ENCODE data around the gene CCDC8. TPM values are rescaled to one million over a fixed set of nuclear protein-coding genes. Genes with fewer than 3 reads are reported as not detected.

CCDC8 gene
- total and polyA plus RNA-seq, 2 of the 4 experiments (the other 2 are of a cell fraction), result 9.3 to 10.2 TPM

DNA sequence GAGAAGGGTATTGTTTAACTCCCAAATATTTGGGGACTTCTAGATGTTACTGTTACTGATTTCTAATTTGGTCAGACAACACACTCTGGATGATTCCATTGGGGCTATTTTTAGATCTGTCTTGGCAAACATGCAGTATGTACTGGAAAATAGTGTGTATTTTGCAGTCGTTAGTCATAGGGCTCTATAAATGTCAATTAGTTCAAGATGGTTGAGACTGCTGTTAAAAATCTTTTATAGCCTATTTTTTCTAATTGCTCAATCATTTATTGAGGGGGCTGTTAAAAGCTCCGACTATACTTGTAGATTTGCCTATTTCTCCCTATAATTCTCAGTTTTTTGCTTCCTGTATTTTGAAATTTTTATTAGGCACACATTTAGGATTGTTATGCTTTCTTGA lies 35.1 kb downstream of the CCDC8 start:
- Histone ChIP-seq H3K14ac (replicated peaks; ENCODE audit: low read depth, low read length) (no peak overlapping the region), H3K9ac (ENCODE audit: low read depth, low read length) (no peak overlapping the region), H4K8ac (ENCODE audit: low read depth in 2 of 2, low read length in 2 of 2) (no peak overlapping the region), H4K20me1 (ENCODE audit: insufficient read depth, low read length) (peaks cover 12% of the 10 kb centered on the region; the same call in 1 of the 2 replicates), H2AK5ac (ENCODE audit: low read depth, low read length) (no peak overlapping the region), H3K4ac (ENCODE audit: low read depth, low read length) (no peak overlapping the region), H2AFZ (replicated peaks; ENCODE audit: low read length, poor library complexity) (no peak overlapping the region), H3K36me3 (ENCODE audit: control insufficient read depth, insufficient read depth, low read length) (peaks cover 22% of the 10 kb centered on the region), H3K27me3 (ENCODE audit: control insufficient read depth, insufficient read depth, low read length) (no peaks in the 10 kb centered on the region), H3K79me1 (ENCODE audit: low read depth in 1 of 2, low read length in 2 of 2) (peaks cover 23 to 76% of the 10 kb centered on the region in 2 experiments), H3K23ac (ENCODE audit: low read depth, low read length) (no peak overlapping the region), H4K91ac (ENCODE audit: insufficient read depth, low read depth, low read length) (no peak overlapping the region), H4K5ac (ENCODE audit: low read depth, low read length) (no peak overlapping the region), H3K4me2 (ENCODE audit: low read depth, low read length) (no peak overlapping the region), H3K4me3 (ENCODE audit: insufficient read depth, low read depth, low read length) (no peak overlapping the region), H3K18ac (ENCODE audit: low read depth, low read length) (no peak overlapping the region), H3K4me1 (ENCODE audit: control insufficient read depth, insufficient read depth, low read length) (peaks cover 7% of the 10 kb centered on the region), H3K27ac (ENCODE audit: insufficient read depth, low read length) (no peak overlapping the region), H3K56ac (ENCODE audit: extremely low read depth, insufficient read depth, low read length) (no peak overlapping the region), H2BK15ac (ENCODE audit: low read depth, low read length) (no peak overlapping the region), H2BK20ac (ENCODE audit: low read depth, low read length) (no peak overlapping the region), H2BK120ac (ENCODE audit: low read depth, low read length) (no peak overlapping the region), H2AK9ac (replicated peaks; ENCODE audit: low read depth, low read length, poor library complexity) (no peak overlapping the region), H2BK5ac (ENCODE audit: low read depth, low read length, poor library complexity, severe bottlenecking) (no peak overlapping the region), H3K9me1 (ENCODE audit: insufficient read depth, low read length) (peaks cover 18% of the 10 kb centered on the region), H3K9me3 (ENCODE audit: control insufficient read depth, insufficient read depth, low read length) (no peaks in the 10 kb centered on the region)
- TF ChIP-seq MAFK (IDR thresholded peaks at IDR 0.05; ENCODE audit: low read depth, low read length), result no peak
- TF ChIP-seq CEBPB (IDR thresholded peaks at IDR 0.05; ENCODE audit: low read depth, low read length), result peak; percentile 33; the same call in 1 of the 2 replicates
- POLR2A ChIA-PET (ENCODE audit: unreplicated experiment), result no interaction called here
- ATAC-seq (ENCODE audit: low read depth), result peak; percentile 62
- CTCF ChIA-PET, result interaction anchor here (0.6 kb wide), 1 partner anchor 28 kb away, joined by 5 read pairs; no protein-coding TSS in a partner anchor
- no TSS peak for BruUV-seq (replicated peaks)
- dilution Hi-C loops (cut with HindIII; ENCODE audit: low sequenced_read_pairs, unreplicated experiment), result no loop called here
- intact Hi-C loops (cut with micrococcal nuclease), result no loop called here
- no CpG with 5 or more reads among the region's 2 CpGs for WGBS, 2 experiments (ENCODE audit: extremely low coverage in 2 of 2, insufficient read length in 1 of 2)
- in situ Hi-C loops (cut with MboI; ENCODE audit: low sequenced_read_pairs), result no loop called here
- peak; percentile 81 for DNase-seq

Data from IMR-90 (cell line).